HG02571 (cell line): ENCODE data around the gene IGSF21.
"Not testable (repeated sequence)": the region's sequence is repeated elsewhere in the genome, so short reads cannot be mapped to it uniquely, and the experiment has no call there.

ENCODE experiments used
- ATAC-seq: cut with Tn5 transposase; IDR thresholded peaks from one replicate; pipeline ENCODE4 v1.9.1; 2021; ENCODE audit warnings: mild to moderate bottlenecking, moderate library complexity; ENCODE audit not compliant: unreplicated experiment

The IGSF21 gene

GRCh38 chr1:18414872-18415447 lies 307.4 kb downstream of the IGSF21 start:
- ATAC-seq, result no peak

- no peak for ATAC-seq
These were observed 307.9 kb downstream of the IGSF21 start for GRCh38 chr1:18415448-18416027.

GRCh38 chr1:18416126-18416525 lies 308.5 kb downstream of the IGSF21 start:
- ATAC-seq, result not testable (repeated sequence)

GRCh38 chr1:18417316-18418269 lies 310.0 kb downstream of the IGSF21 start:
- ATAC-seq, result no peak

GRCh38 chr1:18419113-18419844 lies 311.7 kb downstream of the IGSF21 start:
- no peak for ATAC-seq

- no peak for ATAC-seq
These were observed 312.2 kb downstream of the IGSF21 start for GRCh38 chr1:18419845-18420184.

- ATAC-seq, result no peak
These were observed 314.6 kb downstream of the IGSF21 start for GRCh38 chr1:18422076-18422777.

- ATAC-seq, result no peak
These were observed 315.4 kb downstream of the IGSF21 start for GRCh38 chr1:18422954-18423353.

GRCh38 chr1:18426580-18426979 lies 319.0 kb downstream of the IGSF21 start:
- ATAC-seq, result no peak
